A549 (cell line): ENCODE measurements around the gene AFAP1.

Experiments used
- CBX8 ChIP-seq: fragments of 200-600 bp; sonication (generic); IDR thresholded peaks from 2 replicates; pipeline ENCODE4 v1.6.1; 2016
- EP300 ChIP-seq, 2 experiments: fragments of >200 bp; sonication (Bioruptor Twin); formaldehyde crosslinking; IDR thresholded peaks; 2 replicates in 1 of 2; 3 replicates in 1 of 2; pipeline ENCODE4 v1.6.1; 2016 to 2017
- PHF8 ChIP-seq: fragments of 200-600 bp; sonication (generic); IDR thresholded peaks from 2 replicates; pipeline ENCODE4 v1.6.1; 2016; ENCODE audit warnings: low read depth, mild to moderate bottlenecking, antibody characterized with exemption, moderate library complexity, borderline replicate concordance
- RCOR1 ChIP-seq: fragments of 150-350 bp; IDR thresholded peaks from 2 replicates; pipeline ENCODE4 v1.6.1; 2014; ENCODE audit warnings: antibody characterized with exemption, low read length, low read depth
- SMC3 ChIP-seq: fragments of >200 bp; sonication (Bioruptor Twin); formaldehyde crosslinking; IDR thresholded peaks from 3 replicates; pipeline ENCODE4 v1.6.1; 2018; ENCODE audit warnings: inconsistent platforms
- TF ChIP-seq, protein P1 (sequence below): fragments of >200 bp; sonication (Bioruptor Twin); formaldehyde crosslinking; IDR thresholded peaks from 3 replicates; pipeline ENCODE4 v1.5.1; 2016
- TF ChIP-seq, protein P2 (sequence below): IDR thresholded peaks from 2 replicates; pipeline ENCODE4 v1.6.1; 2012
- TF ChIP-seq, protein P3 (sequence below): fragments of 450-650 bp; IDR thresholded peaks from 2 replicates; pipeline ENCODE4 v1.6.1; 2014; ENCODE audit warnings: antibody characterized with exemption

DNA sequence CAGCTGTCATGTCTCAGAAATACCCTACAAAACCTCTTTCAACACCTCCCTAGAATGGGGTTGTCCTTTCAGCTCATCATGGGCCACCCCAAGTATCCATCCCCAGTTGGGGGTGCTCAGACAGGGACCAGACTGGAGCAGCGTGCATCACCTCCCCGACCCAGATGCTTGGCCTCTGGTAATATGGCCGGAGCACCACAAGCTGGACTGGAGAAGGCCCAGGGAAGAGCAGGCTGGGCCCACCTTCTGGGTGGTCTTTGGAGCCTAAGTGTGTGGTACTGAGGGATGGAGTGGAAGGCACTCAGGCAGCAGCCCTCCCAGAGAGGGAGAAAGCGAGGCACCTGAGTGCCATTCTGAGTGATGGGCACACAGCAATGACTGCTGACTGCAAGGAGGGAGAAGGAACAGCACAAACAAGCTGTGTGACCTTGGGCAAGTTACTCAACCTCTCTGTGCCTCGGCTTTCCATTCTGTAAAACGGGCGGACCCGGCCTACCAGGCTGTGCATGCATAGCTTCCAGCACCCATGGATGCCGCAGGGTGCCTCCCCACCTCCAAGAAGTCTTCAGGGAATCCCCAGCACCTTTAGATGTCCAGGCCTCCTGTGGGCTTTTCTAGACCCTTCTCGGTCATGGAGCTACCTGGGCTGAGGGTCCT, 228.2 kb downstream of the AFAP1 start:
- TF ChIP-seq, protein P1, sequence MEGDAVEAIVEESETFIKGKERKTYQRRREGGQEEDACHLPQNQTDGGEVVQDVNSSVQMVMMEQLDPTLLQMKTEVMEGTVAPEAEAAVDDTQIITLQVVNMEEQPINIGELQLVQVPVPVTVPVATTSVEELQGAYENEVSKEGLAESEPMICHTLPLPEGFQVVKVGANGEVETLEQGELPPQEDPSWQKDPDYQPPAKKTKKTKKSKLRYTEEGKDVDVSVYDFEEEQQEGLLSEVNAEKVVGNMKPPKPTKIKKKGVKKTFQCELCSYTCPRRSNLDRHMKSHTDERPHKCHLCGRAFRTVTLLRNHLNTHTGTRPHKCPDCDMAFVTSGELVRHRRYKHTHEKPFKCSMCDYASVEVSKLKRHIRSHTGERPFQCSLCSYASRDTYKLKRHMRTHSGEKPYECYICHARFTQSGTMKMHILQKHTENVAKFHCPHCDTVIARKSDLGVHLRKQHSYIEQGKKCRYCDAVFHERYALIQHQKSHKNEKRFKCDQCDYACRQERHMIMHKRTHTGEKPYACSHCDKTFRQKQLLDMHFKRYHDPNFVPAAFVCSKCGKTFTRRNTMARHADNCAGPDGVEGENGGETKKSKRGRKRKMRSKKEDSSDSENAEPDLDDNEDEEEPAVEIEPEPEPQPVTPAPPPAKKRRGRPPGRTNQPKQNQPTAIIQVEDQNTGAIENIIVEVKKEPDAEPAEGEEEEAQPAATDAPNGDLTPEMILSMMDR = no peak
- TF ChIP-seq, protein P2, sequence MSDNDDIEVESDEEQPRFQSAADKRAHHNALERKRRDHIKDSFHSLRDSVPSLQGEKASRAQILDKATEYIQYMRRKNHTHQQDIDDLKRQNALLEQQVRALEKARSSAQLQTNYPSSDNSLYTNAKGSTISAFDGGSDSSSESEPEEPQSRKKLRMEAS = no peak
- no peak for TF ChIP-seq RCOR1
- TF ChIP-seq CBX8 = no peak
- TF ChIP-seq, protein P3, sequence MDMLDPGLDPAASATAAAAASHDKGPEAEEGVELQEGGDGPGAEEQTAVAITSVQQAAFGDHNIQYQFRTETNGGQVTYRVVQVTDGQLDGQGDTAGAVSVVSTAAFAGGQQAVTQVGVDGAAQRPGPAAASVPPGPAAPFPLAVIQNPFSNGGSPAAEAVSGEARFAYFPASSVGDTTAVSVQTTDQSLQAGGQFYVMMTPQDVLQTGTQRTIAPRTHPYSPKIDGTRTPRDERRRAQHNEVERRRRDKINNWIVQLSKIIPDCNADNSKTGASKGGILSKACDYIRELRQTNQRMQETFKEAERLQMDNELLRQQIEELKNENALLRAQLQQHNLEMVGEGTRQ = no peak
- TF ChIP-seq SMC3 = no peak
- no peak for TF ChIP-seq EP300 (IDR thresholded peaks at IDR 0.05)
- TF ChIP-seq PHF8 = no peak
